K562 (cell line): ENCODE measurements around the gene C1orf56. TPM values are rescaled to one million over a fixed set of nuclear protein-coding genes. Genes with fewer than 3 reads are reported as not detected.
A peak's percentile ranks its signal among the peaks of the same experiment; 100 is the strongest.

ENCODE experiments used
- BCOR ChIP-seq: fragments of 450-650 bp; IDR thresholded peaks from 2 replicates; pipeline ENCODE4 v1.6.1; 2016
- CAMTA2 ChIP-seq: fragments of 250-450 bp; sonication (Bioruptor Pico); conservative IDR thresholded peaks from 2 replicates; pipeline ENCODE4 v1.5.1; 2022
- JUN ChIP-seq, 2 experiments: sonication (generic) in 1 of 2; formaldehyde crosslinking in 1 of 2; IDR thresholded peaks; 2 replicates each; pipeline versions ENCODE4 v1.6.1 to v1.8.0; 2012 to 2022; ENCODE audit warnings: borderline replicate concordance in 2 of 2, mild to moderate bottlenecking in 2 of 2, improper control_type of control experiment in 1 of 2, low read depth in 1 of 2, low read length in 1 of 2, missing genetic modification reagents in 1 of 2
- NFE2L1 ChIP-seq: fragments of 450-650 bp; IDR thresholded peaks from 2 replicates; pipeline ENCODE4 v1.6.1; 2016; ENCODE audit warnings: missing genetic modification characterization, low read depth, mild to moderate bottlenecking, missing compliant biosample characterization, moderate library complexity, borderline replicate concordance
- PHTF2 ChIP-seq: fragments of 250-450 bp; sonication (Bioruptor Pico); IDR thresholded peaks from 2 replicates; pipeline ENCODE4 v1.5.0; 2021; ENCODE audit warnings: mild to moderate bottlenecking
- POLR2H ChIP-seq: IDR thresholded peaks from 2 replicates; pipeline ENCODE4 v1.6.1; 2016; ENCODE audit warnings: missing genetic modification characterization, low read depth, mild to moderate bottlenecking, control low read depth, missing compliant biosample characterization, moderate library complexity
- POLR3G ChIP-seq: IDR thresholded peaks from 2 replicates; pipeline ENCODE4 v1.6.1; 2011; ENCODE audit not compliant: insufficient read length, insufficient replicate concordance; ENCODE audit errors: extremely low read depth
- SP2 ChIP-seq: IDR thresholded peaks from 2 replicates; pipeline ENCODE4 v1.6.1; 2011; ENCODE audit warnings: mild to moderate bottlenecking, low read depth, low read length, moderate library complexity; ENCODE audit not compliant: poor library complexity, severe bottlenecking; ENCODE audit errors: extremely low read depth
- TAF9B ChIP-seq: fragments of 450-650 bp; IDR thresholded peaks from 2 replicates; pipeline ENCODE4 v1.6.1; 2018; ENCODE audit warnings: mild to moderate bottlenecking; ENCODE audit not compliant: partially characterized antibody
- ZNF76 ChIP-seq: fragments of 250-450 bp; sonication (Bioruptor Pico); IDR thresholded peaks from 2 replicates; pipeline ENCODE4 v1.4.0; 2020; ENCODE audit warnings: mild to moderate bottlenecking, moderate library complexity, borderline replicate concordance
- polyA plus RNA-seq, 8 experiments: library from polyadenylated mRNA; depleted of rRNA in 4 of 8; stranded (reverse) in 5 of 8; unstranded in 3 of 8; fragments of >200 nt; fragmentation: Nextera tagmentation in 2 of 8; fragmentation: Illumina TruSeq in 1 of 8; extraction: Ambion mirVana in 2 of 8; extraction: Trizol in 1 of 8; gene quantifications; 2 replicates each; pipeline versions ENCODE4 v1.2.1 to v1.2.3, GENCODE V29; 2011 to 2014; ENCODE audit warnings: inconsistent platforms in 1 of 8, missing spikeins in 1 of 8
- total RNA-seq, 7 experiments: library from RNA; depleted of rRNA in 6 of 7; stranded (reverse); fragments of >200 nt in 6 of 7; fragmentation: Illumina TruSeq in 2 of 7; extraction: Trizol in 2 of 7; gene quantifications; 2 replicates each; pipeline versions ENCODE4 v1.2.1 to v1.2.3, GENCODE V29; 2011 to 2021; ENCODE audit warnings: low replicate concordance in 1 of 7
- TF ChIP-seq, protein P1 (sequence below): fragments of 250-450 bp; sonication (Bioruptor Pico); IDR thresholded peaks from 2 replicates; pipeline ENCODE4 v1.9.0; 2021; ENCODE audit warnings: mild to moderate bottlenecking, inconsistent platforms
- TF ChIP-seq, protein P2 (sequence below): fragments of 200-400 bp; formaldehyde crosslinking; IDR thresholded peaks from 2 replicates; pipeline ENCODE4 v1.6.1; 2017; ENCODE audit warnings: mild to moderate bottlenecking, low read depth, low read length, moderate library complexity
- TF ChIP-seq, protein P3 (sequence below): sonication (generic); formaldehyde crosslinking; IDR thresholded peaks from 2 replicates; pipeline ENCODE4 v1.8.0; 2022; ENCODE audit warnings: missing genetic modification reagents, mild to moderate bottlenecking, moderate library complexity, borderline replicate concordance
- TF ChIP-seq, protein P4 (sequence below): fragments of 250-450 bp; sonication (Bioruptor Pico); IDR thresholded peaks from 2 replicates; pipeline ENCODE4 v1.5.0; 2020; ENCODE audit warnings: mild to moderate bottlenecking, borderline replicate concordance
- TF ChIP-seq, protein P5 (sequence below): fragments of 450-650 bp; IDR thresholded peaks from 2 replicates; pipeline ENCODE4 v1.6.1; 2016; ENCODE audit warnings: borderline replicate concordance

The C1orf56 gene
- total and polyA plus RNA-seq, 9 of the 15 experiments (the other 6 are each of a cell fraction or from before 2014, with no cell fraction given), result 0.18 to 15.7 (median 1.1) TPM

DNA sequence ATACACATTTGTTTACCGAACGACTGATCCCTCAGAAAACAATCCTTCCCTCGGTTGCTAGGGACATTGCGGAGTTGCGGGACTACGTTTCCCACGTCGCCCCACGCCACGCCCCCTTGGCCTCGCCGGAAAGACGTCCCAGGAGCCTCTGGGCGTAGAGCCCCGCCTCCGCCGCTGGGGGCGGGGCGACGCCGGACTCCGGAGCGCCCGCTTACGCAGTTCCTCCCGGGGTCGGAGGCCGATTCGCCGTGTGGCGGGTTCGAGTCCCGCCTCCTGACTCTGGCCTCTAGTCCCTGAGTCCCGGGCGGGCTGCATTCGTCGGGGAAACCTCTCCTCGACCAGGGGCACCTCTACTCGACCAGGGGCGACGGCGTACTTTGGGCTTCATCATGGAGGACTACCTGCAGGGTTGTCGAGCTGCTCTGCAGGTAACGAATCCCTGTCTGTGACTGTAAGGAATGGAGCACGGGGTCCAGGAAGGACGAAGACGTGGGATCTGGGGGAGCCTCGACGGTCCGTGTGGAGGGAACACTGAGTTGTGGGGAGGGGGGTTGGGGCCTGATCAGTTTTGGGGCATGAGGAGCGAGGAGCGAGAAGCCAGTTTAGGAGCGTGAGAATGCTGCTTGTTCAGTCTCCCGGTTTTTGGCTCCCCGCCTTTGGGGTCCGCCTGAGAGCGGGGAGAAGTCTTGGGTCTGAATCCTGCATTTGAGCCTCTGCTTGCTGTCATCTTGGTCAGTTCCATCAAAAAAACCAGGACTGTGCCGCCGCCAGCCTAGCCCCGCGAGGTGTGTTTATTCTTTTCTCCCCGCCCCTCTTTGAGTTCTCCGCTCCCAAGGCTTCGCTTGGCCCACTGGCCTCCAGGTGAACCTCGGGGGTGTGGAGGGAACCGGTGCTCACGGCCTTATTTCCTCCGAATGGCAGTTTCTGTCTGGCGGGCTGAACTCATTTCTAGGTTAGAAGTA, 39.0 kb upstream of the C1orf56 start, which contains the start of gene PRUNE1 (continued):
- TF ChIP-seq, protein P1, sequence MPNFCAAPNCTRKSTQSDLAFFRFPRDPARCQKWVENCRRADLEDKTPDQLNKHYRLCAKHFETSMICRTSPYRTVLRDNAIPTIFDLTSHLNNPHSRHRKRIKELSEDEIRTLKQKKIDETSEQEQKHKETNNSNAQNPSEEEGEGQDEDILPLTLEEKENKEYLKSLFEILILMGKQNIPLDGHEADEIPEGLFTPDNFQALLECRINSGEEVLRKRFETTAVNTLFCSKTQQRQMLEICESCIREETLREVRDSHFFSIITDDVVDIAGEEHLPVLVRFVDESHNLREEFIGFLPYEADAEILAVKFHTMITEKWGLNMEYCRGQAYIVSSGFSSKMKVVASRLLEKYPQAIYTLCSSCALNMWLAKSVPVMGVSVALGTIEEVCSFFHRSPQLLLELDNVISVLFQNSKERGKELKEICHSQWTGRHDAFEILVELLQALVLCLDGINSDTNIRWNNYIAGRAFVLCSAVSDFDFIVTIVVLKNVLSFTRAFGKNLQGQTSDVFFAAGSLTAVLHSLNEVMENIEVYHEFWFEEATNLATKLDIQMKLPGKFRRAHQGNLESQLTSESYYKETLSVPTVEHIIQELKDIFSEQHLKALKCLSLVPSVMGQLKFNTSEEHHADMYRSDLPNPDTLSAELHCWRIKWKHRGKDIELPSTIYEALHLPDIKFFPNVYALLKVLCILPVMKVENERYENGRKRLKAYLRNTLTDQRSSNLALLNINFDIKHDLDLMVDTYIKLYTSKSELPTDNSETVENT (CRISPR knock-in tag), result 0 out of 2 replicates have a peak, but pooled peaks have one; percentile 29
- TF ChIP-seq, protein P2, sequence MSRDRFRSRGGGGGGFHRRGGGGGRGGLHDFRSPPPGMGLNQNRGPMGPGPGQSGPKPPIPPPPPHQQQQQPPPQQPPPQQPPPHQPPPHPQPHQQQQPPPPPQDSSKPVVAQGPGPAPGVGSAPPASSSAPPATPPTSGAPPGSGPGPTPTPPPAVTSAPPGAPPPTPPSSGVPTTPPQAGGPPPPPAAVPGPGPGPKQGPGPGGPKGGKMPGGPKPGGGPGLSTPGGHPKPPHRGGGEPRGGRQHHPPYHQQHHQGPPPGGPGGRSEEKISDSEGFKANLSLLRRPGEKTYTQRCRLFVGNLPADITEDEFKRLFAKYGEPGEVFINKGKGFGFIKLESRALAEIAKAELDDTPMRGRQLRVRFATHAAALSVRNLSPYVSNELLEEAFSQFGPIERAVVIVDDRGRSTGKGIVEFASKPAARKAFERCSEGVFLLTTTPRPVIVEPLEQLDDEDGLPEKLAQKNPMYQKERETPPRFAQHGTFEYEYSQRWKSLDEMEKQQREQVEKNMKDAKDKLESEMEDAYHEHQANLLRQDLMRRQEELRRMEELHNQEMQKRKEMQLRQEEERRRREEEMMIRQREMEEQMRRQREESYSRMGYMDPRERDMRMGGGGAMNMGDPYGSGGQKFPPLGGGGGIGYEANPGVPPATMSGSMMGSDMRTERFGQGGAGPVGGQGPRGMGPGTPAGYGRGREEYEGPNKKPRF, result no peak
- TF ChIP-seq SP2 (no peak), POLR2H (tag) (no peak), NFE2L1 (no peak), TAF9B (no peak), JUN (IDR thresholded peaks at IDR 0.05; ENCODE audit: borderline replicate concordance, low read depth, low read length) (no peak), JUN (CRISPR knock-in tag; IDR thresholded peaks at IDR 0.05; ENCODE audit: borderline replicate concordance) (no peak), PHTF2 (CRISPR knock-in tag) (no peak), CAMTA2 (CRISPR knock-in tag) (no peak), BCOR (peak; percentile 70), ZNF76 (CRISPR knock-in tag) (no peak), POLR3G (no peak)
- TF ChIP-seq, protein P3, sequence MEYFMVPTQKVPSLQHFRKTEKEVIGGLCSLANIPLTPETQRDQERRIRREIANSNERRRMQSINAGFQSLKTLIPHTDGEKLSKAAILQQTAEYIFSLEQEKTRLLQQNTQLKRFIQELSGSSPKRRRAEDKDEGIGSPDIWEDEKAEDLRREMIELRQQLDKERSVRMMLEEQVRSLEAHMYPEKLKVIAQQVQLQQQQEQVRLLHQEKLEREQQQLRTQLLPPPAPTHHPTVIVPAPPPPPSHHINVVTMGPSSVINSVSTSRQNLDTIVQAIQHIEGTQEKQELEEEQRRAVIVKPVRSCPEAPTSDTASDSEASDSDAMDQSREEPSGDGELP, result peak; percentile 60; the same call in 1 of the 2 replicates
- TF ChIP-seq, protein P4, sequence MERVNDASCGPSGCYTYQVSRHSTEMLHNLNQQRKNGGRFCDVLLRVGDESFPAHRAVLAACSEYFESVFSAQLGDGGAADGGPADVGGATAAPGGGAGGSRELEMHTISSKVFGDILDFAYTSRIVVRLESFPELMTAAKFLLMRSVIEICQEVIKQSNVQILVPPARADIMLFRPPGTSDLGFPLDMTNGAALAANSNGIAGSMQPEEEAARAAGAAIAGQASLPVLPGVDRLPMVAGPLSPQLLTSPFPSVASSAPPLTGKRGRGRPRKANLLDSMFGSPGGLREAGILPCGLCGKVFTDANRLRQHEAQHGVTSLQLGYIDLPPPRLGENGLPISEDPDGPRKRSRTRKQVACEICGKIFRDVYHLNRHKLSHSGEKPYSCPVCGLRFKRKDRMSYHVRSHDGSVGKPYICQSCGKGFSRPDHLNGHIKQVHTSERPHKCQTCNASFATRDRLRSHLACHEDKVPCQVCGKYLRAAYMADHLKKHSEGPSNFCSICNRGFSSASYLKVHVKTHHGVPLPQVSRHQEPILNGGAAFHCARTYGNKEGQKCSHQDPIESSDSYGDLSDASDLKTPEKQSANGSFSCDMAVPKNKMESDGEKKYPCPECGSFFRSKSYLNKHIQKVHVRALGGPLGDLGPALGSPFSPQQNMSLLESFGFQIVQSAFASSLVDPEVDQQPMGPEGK (CRISPR knock-in tag), result no peak
- TF ChIP-seq, protein P5, sequence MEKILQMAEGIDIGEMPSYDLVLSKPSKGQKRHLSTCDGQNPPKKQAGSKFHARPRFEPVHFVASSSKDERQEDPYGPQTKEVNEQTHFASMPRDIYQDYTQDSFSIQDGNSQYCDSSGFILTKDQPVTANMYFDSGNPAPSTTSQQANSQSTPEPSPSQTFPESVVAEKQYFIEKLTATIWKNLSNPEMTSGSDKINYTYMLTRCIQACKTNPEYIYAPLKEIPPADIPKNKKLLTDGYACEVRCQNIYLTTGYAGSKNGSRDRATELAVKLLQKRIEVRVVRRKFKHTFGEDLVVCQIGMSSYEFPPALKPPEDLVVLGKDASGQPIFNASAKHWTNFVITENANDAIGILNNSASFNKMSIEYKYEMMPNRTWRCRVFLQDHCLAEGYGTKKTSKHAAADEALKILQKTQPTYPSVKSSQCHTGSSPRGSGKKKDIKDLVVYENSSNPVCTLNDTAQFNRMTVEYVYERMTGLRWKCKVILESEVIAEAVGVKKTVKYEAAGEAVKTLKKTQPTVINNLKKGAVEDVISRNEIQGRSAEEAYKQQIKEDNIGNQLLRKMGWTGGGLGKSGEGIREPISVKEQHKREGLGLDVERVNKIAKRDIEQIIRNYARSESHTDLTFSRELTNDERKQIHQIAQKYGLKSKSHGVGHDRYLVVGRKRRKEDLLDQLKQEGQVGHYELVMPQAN, result peak; percentile 64; the same call in 1 of the 2 replicates
